ENCODE data around the gene RTN4RL1. TPM values are rescaled to one million over a fixed set of nuclear protein-coding genes. Genes with fewer than 3 reads are reported as not detected.

The RTN4RL1 gene, protein sequence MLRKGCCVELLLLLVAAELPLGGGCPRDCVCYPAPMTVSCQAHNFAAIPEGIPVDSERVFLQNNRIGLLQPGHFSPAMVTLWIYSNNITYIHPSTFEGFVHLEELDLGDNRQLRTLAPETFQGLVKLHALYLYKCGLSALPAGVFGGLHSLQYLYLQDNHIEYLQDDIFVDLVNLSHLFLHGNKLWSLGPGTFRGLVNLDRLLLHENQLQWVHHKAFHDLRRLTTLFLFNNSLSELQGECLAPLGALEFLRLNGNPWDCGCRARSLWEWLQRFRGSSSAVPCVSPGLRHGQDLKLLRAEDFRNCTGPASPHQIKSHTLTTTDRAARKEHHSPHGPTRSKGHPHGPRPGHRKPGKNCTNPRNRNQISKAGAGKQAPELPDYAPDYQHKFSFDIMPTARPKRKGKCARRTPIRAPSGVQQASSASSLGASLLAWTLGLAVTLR
- 1 to 10 TPM; 3.1 to 3.6 TPM for total RNA-seq

DNA sequence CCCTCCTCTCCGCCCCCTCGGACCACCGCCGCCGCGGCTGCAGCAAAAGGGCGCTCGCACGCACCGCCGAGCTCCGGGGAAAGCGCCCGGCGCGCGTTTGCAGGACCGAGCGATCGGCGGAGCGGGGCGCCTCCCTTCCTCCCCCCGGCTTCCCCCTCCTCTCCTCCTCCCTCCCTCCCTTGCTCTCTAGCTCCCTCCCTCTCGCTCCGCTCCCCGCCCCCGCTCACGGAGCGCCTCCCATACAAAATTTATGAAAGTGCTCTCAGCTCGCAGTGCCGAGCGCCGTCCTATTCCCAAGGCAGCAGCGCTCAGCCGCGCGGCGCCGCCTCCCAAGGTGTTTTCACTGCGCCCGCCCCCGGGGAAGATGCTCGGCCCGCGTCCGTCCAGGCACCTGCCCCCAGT, at the start of gene RTN4RL1:
Gene RTN4RL1 (minus strand): TSS at position 115 of the 402 bp plus-strand sequence. CDS start 469 bp downstream, outside the sequence.
- Histone ChIP-seq H3K9me3 (no peaks in the 10 kb centered on the region), H3K4me1 (peaks cover 34% of the 10 kb centered on the region), H3K36me3 (replicated peaks in 1 of 2; ENCODE audit: insufficient read depth in 1 of 2, low read depth in 2 of 2) (no peaks in the 10 kb centered on the region), H3K27me3 (no peaks in the 10 kb centered on the region), H3K27ac (peak within 1 kb of the TSS in 3 of 4 donors; percentile 53 to 72 (median 69)), H3K4me3 (peak within 1 kb of the TSS; percentile 21 to 29)
- ATAC-seq (peak; percentile 51), DNase-seq (peak; percentile 64 to 78 (median 76))
- intact Hi-C loops (cut with DNase I): loop anchor here (5.0 kb wide), 1 partner anchor 118 kb away; no protein-coding TSS in a partner anchor
- TF ChIP-seq POLR2A (IDR thresholded peaks at IDR 0.05): peak in 2 of 3 donors; percentile 18 to 47
- TF ChIP-seq, protein P1, sequence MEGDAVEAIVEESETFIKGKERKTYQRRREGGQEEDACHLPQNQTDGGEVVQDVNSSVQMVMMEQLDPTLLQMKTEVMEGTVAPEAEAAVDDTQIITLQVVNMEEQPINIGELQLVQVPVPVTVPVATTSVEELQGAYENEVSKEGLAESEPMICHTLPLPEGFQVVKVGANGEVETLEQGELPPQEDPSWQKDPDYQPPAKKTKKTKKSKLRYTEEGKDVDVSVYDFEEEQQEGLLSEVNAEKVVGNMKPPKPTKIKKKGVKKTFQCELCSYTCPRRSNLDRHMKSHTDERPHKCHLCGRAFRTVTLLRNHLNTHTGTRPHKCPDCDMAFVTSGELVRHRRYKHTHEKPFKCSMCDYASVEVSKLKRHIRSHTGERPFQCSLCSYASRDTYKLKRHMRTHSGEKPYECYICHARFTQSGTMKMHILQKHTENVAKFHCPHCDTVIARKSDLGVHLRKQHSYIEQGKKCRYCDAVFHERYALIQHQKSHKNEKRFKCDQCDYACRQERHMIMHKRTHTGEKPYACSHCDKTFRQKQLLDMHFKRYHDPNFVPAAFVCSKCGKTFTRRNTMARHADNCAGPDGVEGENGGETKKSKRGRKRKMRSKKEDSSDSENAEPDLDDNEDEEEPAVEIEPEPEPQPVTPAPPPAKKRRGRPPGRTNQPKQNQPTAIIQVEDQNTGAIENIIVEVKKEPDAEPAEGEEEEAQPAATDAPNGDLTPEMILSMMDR (IDR thresholded peaks at IDR 0.05): no peak
- WGBS, 2 donors: 0 to 2% methylated on average over 11 to 46 of the region's 47 CpGs

DNA sequence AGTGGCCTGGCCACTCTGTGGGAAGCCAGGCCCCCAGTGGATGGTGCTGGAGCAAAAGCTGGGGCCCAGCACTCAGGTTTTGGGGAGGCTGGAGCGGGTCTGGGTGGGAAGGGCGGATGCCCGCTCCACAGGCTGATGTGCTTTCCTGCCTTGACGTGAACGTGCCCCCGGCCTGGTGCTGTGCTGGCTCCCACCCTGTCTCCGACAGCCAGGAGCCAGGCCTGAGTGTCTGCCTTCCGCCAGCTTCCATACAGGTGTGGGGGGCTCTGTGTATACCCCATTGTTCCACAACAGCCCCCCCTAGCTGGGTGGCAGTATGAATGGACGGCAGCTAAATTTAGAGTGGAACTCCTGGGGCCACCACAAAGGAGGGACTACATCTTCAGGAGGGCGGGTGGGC, 49.8 kb upstream of the RTN4RL1 start:
- TF ChIP-seq, protein P1 (IDR thresholded peaks at IDR 0.05): no peak
- no peak for TF ChIP-seq POLR2A (IDR thresholded peaks at IDR 0.05)
- H3K27ac ChIP-seq: peak overlapping the region in 2 of 4 donors; percentile 18 to 27
- no peaks in the 10 kb centered on the region for H3K27me3 ChIP-seq
- peaks cover 0 to 4% of the 10 kb centered on the region in 2 donors for H3K36me3 ChIP-seq (replicated peaks in 1 of 2; ENCODE audit: insufficient read depth in 1 of 2, low read depth in 2 of 2)
- DNase-seq (no peak), ATAC-seq (no peak)
- peaks cover 13% of the 10 kb centered on the region for H3K4me1 ChIP-seq
- intact Hi-C loops (cut with DNase I): no loop called here
- WGBS, 2 donors: 64 to 86% methylated on average over 3 to 10 of the region's 10 CpGs
- no peaks in the 10 kb centered on the region for H3K9me3 ChIP-seq
- no peak overlapping the region for H3K4me3 ChIP-seq

DNA sequence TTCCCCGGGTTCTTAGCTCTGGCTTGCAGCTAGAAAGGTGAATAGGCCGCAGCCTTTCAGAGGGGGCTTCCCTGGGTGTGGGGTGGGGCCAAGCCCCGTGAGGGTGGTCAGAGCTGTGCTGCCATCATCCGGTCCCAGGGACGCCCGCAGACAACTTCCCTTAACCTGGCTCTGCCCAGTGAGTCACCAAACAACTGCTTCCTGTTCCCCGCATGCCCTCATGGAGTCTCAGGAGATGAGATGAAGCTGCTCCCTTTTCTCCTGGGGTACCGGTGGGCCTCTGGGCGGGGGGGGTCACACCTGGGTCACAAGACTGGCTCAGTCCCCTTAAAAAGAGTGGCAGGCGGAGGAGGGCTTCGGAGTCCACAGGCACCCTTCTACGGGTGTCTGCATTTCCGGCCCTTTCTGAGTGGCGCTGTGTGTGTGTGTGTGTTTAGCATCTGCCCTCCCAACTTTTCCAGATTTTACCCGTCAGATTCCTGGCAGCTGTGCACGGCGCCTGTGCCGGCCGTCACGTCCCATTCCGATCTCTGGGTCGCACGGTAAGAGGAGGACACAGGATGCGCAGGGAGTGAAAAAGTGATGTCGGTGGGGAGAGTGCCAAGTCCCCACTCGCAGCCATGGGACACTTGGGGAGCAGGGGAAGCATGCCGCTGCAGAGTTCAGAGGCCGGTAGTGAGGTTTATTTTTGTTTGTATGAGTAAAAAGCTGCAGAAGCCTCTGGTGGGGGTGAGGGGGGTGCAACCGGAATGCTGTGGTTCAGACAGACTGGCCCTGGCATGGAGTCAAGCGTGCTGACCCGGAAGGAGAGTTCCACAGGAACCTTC, 46.5 kb upstream of the RTN4RL1 start:
- ATAC-seq (peak; percentile 35), DNase-seq (no peak)
- WGBS, 2 donors: 74 to 91% methylated on average over 28 of the region's 31 CpGs
- TF ChIP-seq, protein P1 (IDR thresholded peaks at IDR 0.05): no peak
- TF ChIP-seq POLR2A (IDR thresholded peaks at IDR 0.05): no peak
- Histone ChIP-seq H3K4me1 (peaks cover 13% of the 10 kb centered on the region), H3K27me3 (no peaks in the 10 kb centered on the region), H3K27ac (peak overlapping the region; percentile 12 to 55 (median 37)), H3K4me3 (no peak overlapping the region), H3K36me3 (replicated peaks in 1 of 2; ENCODE audit: insufficient read depth in 1 of 2, low read depth in 2 of 2) (no peaks in the 10 kb centered on the region), H3K9me3 (no peaks in the 10 kb centered on the region)
- intact Hi-C loops (cut with DNase I): no loop called here

DNA sequence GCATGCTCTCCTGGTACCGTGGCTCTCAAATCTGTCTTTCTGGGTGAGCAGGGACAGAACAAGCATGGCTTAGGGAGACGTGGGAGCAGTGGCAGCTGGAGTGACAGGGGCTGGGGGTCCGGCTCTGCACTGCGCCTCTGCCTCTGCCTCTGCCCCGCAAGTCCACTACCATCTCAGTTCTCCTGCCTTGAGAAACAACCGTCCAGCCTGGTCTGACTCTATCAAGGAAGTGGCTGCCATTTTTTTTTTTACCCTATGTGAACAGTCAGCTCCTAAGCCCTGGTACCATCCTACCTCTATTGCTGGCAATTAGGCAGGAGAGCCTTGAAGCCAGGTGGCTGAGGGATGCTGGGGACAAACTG, 45.9 kb upstream of the RTN4RL1 start:
- intact Hi-C loops (cut with DNase I): no loop called here
- ATAC-seq: no peak
- Histone ChIP-seq H3K36me3 (replicated peaks in 1 of 2; ENCODE audit: insufficient read depth in 1 of 2, low read depth in 2 of 2) (no peaks in the 10 kb centered on the region), H3K4me1 (peaks cover 13% of the 10 kb centered on the region), H3K4me3 (no peak overlapping the region), H3K9me3 (no peaks in the 10 kb centered on the region), H3K27me3 (no peaks in the 10 kb centered on the region), H3K27ac (peak overlapping the region in 3 of 4 donors; percentile 12 to 55 (median 42))
- 88 to 91% methylated on average over 6 of the region's 6 CpGs for WGBS, 2 donors
- no peak for DNase-seq
- TF ChIP-seq, protein P1 (IDR thresholded peaks at IDR 0.05): no peak
- no peak for TF ChIP-seq POLR2A (IDR thresholded peaks at IDR 0.05)
